Measurements from ENCODE around the gene PRSS50.

PRSS50 gene

DNA sequence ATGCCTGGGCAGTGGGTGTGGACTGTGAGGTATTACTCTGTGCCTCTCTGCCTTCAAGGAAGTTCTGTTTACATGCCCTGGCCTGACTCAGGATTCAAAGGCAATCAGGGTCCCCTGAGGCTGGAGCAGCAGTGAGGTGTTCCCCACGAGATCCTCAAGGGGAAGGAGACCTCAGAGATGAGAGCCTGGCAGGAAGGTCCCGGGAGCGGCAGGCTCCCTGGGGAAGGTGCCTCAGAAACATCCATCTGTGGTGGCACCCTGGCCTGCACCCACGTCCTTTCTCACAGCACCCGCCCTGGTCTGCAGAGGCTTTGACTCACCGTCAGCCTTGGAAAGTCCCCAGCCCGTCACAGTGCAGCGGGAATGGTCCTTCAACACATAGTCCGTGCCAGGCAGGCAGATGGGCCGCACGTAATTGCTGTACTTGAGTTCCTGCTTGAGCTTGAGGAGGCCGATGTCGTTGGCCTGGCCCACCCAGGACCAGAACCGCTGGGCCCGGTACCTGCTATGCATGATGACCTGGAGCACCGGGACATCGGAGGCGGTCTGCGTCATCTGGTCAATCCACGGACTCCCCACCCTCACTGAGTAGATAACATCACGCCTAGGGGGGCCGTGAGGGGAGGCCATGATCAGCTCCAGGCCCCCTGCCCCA is 3.6 kb downstream of the PRSS50 start:
- Histone ChIP-seq H3K4me1 (ENCODE audit: control insufficient read depth, insufficient read depth, low read length) (no peaks in the 10 kb centered on the region), H3K27me3 (ENCODE audit: control insufficient read depth, insufficient read depth, low read length) (no peaks in the 10 kb centered on the region), H3K27ac (ENCODE audit: low read depth, low read length) (no peak overlapping the region), H3K9me3 (ENCODE audit: control insufficient read depth, insufficient read depth, low read depth, low read length) (no peaks in the 10 kb centered on the region), H3K9ac (ENCODE audit: low read length) (no peak overlapping the region), H3K36me3 (ENCODE audit: control insufficient read depth, insufficient read depth, low read length) (no peaks in the 10 kb centered on the region), H3K4me3 (ENCODE audit: low read depth, low read length) (no peak overlapping the region)

DNA sequence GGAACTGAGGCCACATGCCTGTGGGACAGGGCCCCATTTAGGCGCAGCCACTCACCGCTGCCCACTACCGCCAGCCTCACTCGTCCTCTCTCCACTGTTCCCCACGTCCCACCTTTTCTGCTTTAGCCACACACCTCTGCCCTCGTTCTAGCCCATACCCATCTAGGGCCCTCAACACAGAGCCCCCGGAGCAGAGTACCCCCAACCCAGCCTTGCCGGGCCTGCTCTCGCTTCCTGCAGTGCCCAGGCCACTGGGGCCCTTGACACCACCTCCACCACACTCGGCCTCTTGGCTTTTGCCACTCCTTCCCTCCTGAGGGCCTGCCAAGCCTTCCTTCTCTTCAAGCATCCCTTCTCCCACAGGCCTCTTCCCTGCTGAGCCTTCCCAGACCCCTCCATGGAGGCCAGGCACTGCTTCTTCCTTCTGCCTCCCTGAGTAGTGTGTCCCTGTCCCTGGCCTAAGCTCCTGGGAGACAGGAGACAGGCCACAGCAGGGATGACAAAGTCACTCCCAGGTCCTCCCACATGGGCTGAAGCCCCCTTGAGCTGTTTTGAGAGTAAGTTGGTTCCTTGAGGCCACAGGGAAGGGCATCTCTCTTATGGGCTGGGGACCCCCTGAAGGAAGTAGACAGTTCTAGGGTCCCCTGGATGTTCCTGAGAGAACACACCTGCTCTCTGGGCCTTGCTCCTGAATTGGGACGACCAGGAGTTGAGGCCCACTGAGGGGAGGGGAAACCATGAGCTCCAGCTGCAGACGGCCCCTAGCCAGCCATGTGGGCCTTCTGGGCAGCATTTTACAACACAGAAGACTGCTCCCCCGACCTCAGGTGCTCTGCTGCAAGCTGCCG is 4.4 kb downstream of the PRSS50 start:
- Histone ChIP-seq H3K27ac (ENCODE audit: low read depth, low read length) (no peak overlapping the region), H3K4me1 (ENCODE audit: control insufficient read depth, insufficient read depth, low read length) (no peaks in the 10 kb centered on the region), H3K27me3 (ENCODE audit: control insufficient read depth, insufficient read depth, low read length) (no peaks in the 10 kb centered on the region), H3K9ac (ENCODE audit: low read length) (no peak overlapping the region), H3K9me3 (ENCODE audit: control insufficient read depth, insufficient read depth, low read depth, low read length) (no peaks in the 10 kb centered on the region), H3K36me3 (ENCODE audit: control insufficient read depth, insufficient read depth, low read length) (no peaks in the 10 kb centered on the region), H3K4me3 (ENCODE audit: low read depth, low read length) (no peak overlapping the region)

DNA sequence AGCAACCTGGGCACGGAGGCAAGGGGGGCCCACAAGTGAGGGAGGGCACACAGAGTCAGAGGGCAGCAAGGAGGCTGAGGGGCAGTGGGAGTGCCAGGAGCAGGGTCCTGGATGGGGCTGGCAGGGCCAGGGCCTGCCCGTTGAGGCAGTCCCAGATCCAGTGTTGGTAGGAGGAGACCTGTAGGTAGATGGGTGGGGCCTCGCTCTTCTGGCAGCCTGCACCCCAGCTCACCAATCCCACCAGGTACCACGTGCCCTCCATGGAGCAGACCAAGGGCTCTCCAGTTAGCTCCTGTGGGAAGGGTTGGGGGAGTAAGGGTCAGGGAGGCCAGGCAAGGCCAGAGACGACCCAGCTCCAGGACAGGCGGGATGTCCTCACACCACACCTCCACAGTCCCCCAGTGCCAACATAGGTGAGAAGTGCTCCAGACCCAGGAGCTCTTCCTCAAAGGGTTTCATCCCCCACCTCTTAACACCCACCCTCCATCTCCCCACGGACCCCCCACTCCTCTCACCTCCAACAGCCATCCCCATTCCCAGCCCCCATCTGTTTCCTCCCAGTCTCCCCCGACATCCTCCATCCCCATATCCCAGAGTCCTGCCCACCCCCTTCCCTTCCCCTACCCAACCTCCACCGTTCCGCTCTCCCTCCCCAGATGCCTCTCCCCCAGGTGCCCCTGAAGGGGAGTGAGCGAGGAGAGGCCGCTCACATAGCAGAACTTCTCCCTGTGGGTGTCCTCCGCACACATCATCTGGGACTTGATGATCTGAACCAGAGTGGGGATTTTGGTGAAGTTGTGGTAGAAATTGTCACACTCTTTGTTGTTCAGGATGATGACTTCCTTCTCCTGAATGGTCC is 5.2 kb downstream of the PRSS50 start:
- H3K4me3 ChIP-seq (ENCODE audit: low read depth, low read length): no peak overlapping the region
- H3K9ac ChIP-seq (ENCODE audit: low read length): no peak overlapping the region
- H3K9me3 ChIP-seq (ENCODE audit: control insufficient read depth, insufficient read depth, low read depth, low read length): no peaks in the 10 kb centered on the region
- no peaks in the 10 kb centered on the region for H3K4me1 ChIP-seq (ENCODE audit: control insufficient read depth, insufficient read depth, low read length)
- no peak overlapping the region for H3K27ac ChIP-seq (ENCODE audit: low read depth, low read length)
- no peaks in the 10 kb centered on the region for H3K36me3 ChIP-seq (ENCODE audit: control insufficient read depth, insufficient read depth, low read length)
- H3K27me3 ChIP-seq (ENCODE audit: control insufficient read depth, insufficient read depth, low read length): no peaks in the 10 kb centered on the region

- H3K4me3 ChIP-seq (ENCODE audit: low read depth, low read length): no peak overlapping the region
- H3K27me3 ChIP-seq (ENCODE audit: control insufficient read depth, insufficient read depth, low read length): no peaks in the 10 kb centered on the region
- H3K27ac ChIP-seq (ENCODE audit: low read depth, low read length): no peak overlapping the region
- no peaks in the 10 kb centered on the region for H3K36me3 ChIP-seq (ENCODE audit: control insufficient read depth, insufficient read depth, low read length)
- H3K9ac ChIP-seq (ENCODE audit: low read length): no peak overlapping the region
- H3K9me3 ChIP-seq (ENCODE audit: control insufficient read depth, insufficient read depth, low read depth, low read length): no peaks in the 10 kb centered on the region
- H3K4me1 ChIP-seq (ENCODE audit: control insufficient read depth, insufficient read depth, low read length): peaks cover 4% of the 10 kb centered on the region; the same call in 1 of the 2 replicates
These were observed 5.9 kb downstream of the PRSS50 start for GRCh38 chr3:46711760-46712159.

DNA sequence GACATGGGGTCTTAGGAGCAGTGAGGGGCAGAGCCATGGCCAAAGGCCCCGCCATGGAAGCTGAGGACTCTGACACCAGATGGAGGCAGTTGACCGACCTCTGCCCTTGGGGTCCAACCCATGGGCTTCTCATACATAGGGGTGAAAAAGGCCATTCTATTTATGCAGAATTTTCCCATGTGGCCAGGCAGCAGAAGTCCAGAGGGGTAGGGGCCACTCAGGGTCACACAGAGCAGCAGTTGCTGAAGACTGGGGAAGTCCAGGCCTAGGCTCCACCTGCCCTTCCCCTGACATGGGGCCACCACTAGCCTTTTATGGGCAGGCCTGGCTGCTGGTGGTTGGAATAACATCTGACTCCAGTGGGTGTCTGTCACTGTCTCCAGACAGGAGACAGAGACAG is 6.4 kb downstream of the PRSS50 start:
- Histone ChIP-seq H3K9me3 (ENCODE audit: control insufficient read depth, insufficient read depth, low read depth, low read length) (no peaks in the 10 kb centered on the region), H3K4me3 (ENCODE audit: low read depth, low read length) (no peak overlapping the region), H3K9ac (ENCODE audit: low read length) (no peak overlapping the region), H3K27me3 (ENCODE audit: control insufficient read depth, insufficient read depth, low read length) (no peaks in the 10 kb centered on the region), H3K27ac (ENCODE audit: low read depth, low read length) (no peak overlapping the region), H3K36me3 (ENCODE audit: control insufficient read depth, insufficient read depth, low read length) (no peaks in the 10 kb centered on the region), H3K4me1 (ENCODE audit: control insufficient read depth, insufficient read depth, low read length) (peaks cover 9% of the 10 kb centered on the region; the same call in 1 of the 2 replicates)

- Histone ChIP-seq H3K27me3 (ENCODE audit: control insufficient read depth, insufficient read depth, low read length) (no peaks in the 10 kb centered on the region), H3K9ac (ENCODE audit: low read length) (no peak overlapping the region), H3K4me1 (ENCODE audit: control insufficient read depth, insufficient read depth, low read length) (peaks cover 14% of the 10 kb centered on the region; the same call in 1 of the 2 replicates), H3K9me3 (ENCODE audit: control insufficient read depth, insufficient read depth, low read depth, low read length) (no peaks in the 10 kb centered on the region), H3K27ac (ENCODE audit: low read depth, low read length) (no peak overlapping the region), H3K36me3 (ENCODE audit: control insufficient read depth, insufficient read depth, low read length) (no peaks in the 10 kb centered on the region), H3K4me3 (ENCODE audit: low read depth, low read length) (no peak overlapping the region)
These were observed 6.9 kb downstream of the PRSS50 start for GRCh38 chr3:46710671-46711295.

GRCh38 chr3:46710229-46710628 is 7.4 kb downstream of the PRSS50 start:
- Histone ChIP-seq H3K36me3 (ENCODE audit: control insufficient read depth, insufficient read depth, low read length) (no peaks in the 10 kb centered on the region), H3K9me3 (ENCODE audit: control insufficient read depth, insufficient read depth, low read depth, low read length) (no peaks in the 10 kb centered on the region), H3K27me3 (ENCODE audit: control insufficient read depth, insufficient read depth, low read length) (no peaks in the 10 kb centered on the region), H3K4me1 (ENCODE audit: control insufficient read depth, insufficient read depth, low read length) (peaks cover 19% of the 10 kb centered on the region; the same call in 1 of the 2 replicates), H3K4me3 (ENCODE audit: low read depth, low read length) (no peak overlapping the region), H3K9ac (ENCODE audit: low read length) (no peak overlapping the region), H3K27ac (ENCODE audit: low read depth, low read length) (no peak overlapping the region)

- peaks cover 19% of the 10 kb centered on the region; the same call in 1 of the 2 replicates for H3K4me1 ChIP-seq (ENCODE audit: control insufficient read depth, insufficient read depth, low read length)
- H3K4me3 ChIP-seq (ENCODE audit: low read depth, low read length): no peak overlapping the region
- H3K27me3 ChIP-seq (ENCODE audit: control insufficient read depth, insufficient read depth, low read length): no peaks in the 10 kb centered on the region
- H3K9me3 ChIP-seq (ENCODE audit: control insufficient read depth, insufficient read depth, low read depth, low read length): no peaks in the 10 kb centered on the region
- no peak overlapping the region for H3K9ac ChIP-seq (ENCODE audit: low read length)
- no peaks in the 10 kb centered on the region for H3K36me3 ChIP-seq (ENCODE audit: control insufficient read depth, insufficient read depth, low read length)
- no peak overlapping the region for H3K27ac ChIP-seq (ENCODE audit: low read depth, low read length)
These were observed 7.9 kb downstream of the PRSS50 start for GRCh38 chr3:46709721-46710120.

DNA sequence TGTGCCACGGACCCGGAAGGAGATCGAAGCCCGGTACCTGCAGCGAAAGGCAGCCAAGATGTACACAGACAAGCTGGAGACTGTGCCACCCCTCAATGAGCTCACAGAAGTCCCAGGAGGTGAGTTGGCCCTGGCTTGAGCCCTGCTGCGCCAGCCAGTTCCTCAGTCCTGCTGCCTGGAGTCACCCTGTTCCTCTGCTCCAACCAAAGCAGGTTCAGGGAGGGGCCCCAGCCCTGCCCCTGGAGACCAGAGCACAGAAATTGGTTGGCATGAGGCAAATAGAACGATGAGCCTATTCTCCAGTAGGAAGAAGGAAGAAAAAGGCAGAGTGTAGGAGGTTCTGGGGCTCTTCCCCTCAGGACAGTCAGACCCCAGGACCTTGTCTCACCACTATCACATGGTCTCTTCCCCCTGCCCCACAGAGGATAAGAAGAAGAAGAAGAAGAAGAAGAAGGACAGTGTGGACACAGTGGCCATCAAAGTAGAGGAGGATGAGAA is 8.5 kb downstream of the PRSS50 start:
- Histone ChIP-seq H3K9me3 (ENCODE audit: control insufficient read depth, insufficient read depth, low read depth, low read length) (no peaks in the 10 kb centered on the region), H3K27ac (ENCODE audit: low read depth, low read length) (no peak overlapping the region), H3K36me3 (ENCODE audit: control insufficient read depth, insufficient read depth, low read length) (no peaks in the 10 kb centered on the region), H3K27me3 (ENCODE audit: control insufficient read depth, insufficient read depth, low read length) (no peaks in the 10 kb centered on the region), H3K4me3 (ENCODE audit: low read depth, low read length) (no peak overlapping the region), H3K4me1 (ENCODE audit: control insufficient read depth, insufficient read depth, low read length) (peaks cover 19% of the 10 kb centered on the region; the same call in 1 of the 2 replicates), H3K9ac (ENCODE audit: low read length) (no peak overlapping the region)

DNA sequence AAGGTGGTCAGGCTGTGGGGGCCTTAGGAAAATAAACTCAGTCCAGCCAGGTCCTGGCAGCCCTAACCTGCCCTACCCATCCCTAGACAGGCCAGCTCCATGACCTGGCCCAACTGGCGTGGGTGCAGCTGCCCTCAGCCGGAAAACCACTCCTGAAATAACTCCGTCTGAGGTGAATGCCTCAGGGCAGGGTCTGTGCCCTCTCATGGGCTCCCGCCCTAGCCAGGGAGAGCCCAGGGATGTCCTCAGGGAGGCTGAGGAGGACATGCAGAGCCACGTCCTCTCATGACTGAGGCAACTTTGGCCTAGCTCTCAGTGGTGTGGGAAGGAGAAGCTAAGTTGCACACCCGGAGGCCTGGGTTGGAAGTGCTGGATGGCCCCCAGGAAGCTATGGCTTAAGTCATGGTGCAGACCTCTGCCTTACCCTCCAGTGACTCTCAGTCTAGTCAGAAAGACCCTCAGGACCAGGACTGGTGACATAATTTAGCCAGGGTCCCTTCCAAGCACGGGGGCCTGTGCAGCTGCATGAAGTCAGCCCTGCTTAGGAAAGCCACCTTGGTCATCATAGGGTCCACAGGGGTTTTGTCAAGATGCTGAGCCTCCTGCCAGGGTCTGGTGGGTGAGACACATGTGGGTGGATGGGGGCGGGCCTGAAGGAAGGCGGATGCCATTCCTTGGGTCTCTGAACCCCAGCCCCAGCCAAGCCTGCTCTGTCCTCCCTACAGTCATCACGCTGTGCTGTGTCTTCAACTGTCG is 9.1 kb downstream of the PRSS50 start:
- no peaks in the 10 kb centered on the region for H3K9me3 ChIP-seq (ENCODE audit: control insufficient read depth, insufficient read depth, low read depth, low read length)
- H3K27ac ChIP-seq (ENCODE audit: low read depth, low read length): no peak overlapping the region
- H3K4me1 ChIP-seq (ENCODE audit: control insufficient read depth, insufficient read depth, low read length): peaks cover 19% of the 10 kb centered on the region; the same call in 1 of the 2 replicates
- peaks cover 5% of the 10 kb centered on the region; the same call in 1 of the 2 replicates for H3K27me3 ChIP-seq (ENCODE audit: control insufficient read depth, insufficient read depth, low read length)
- no peak overlapping the region for H3K9ac ChIP-seq (ENCODE audit: low read length)
- H3K36me3 ChIP-seq (ENCODE audit: control insufficient read depth, insufficient read depth, low read length): no peaks in the 10 kb centered on the region
- no peak overlapping the region for H3K4me3 ChIP-seq (ENCODE audit: low read depth, low read length)
